HEK293T (cell line): ENCODE measurements around the gene PANK1.

Experiments used
- BHLHE40 ChIP-seq: fragments of 450-650 bp; IDR thresholded peaks from 2 replicates; pipeline ENCODE4 v1.6.1; 2016; ENCODE audit warnings: mild to moderate bottlenecking, moderate library complexity, borderline replicate concordance
- FOXM1 ChIP-seq: fragments of 450-650 bp; IDR thresholded peaks from 2 replicates; pipeline ENCODE4 v1.6.1; 2017; ENCODE audit warnings: mild to moderate bottlenecking, borderline replicate concordance
- HDGF ChIP-seq: fragments of 450-650 bp; IDR thresholded peaks from 2 replicates; pipeline ENCODE4 v1.6.1; 2017; ENCODE audit warnings: antibody characterized with exemption, borderline replicate concordance

DNA sequence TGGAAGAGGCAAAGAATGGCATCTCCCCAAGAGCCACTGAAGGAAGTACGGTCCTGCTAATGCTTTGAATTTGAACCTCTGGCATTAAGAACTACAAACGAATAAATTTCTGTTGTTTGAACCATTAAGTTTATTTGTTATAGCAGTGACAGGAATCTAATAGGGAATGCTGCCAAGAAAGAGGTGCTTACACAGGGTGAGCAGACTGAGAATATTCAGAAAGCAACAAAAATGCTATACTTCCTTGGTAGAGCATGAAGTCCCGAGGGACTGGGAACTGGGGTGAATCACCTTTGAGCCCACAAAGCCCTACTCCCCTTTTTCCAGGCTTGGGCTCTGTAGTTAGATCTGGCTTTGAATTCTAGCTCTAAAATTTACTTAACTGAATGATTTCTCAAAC, 45.0 kb downstream of the PANK1 start:
- TF ChIP-seq BHLHE40 (no peak), HDGF (no peak), FOXM1 (no peak)
